ENCODE measurements around the gene RTN3. TPM values are rescaled to one million over a fixed set of nuclear protein-coding genes. Genes with fewer than 3 reads are reported as not detected.
A peak's percentile ranks its signal among the peaks of the same experiment; 100 is the strongest.
"Not testable (repeated sequence)": the region's sequence is repeated elsewhere in the genome, so short reads cannot be mapped to it uniquely, and the experiment has no call there.

The RTN3 gene
- total RNA-seq, 1 donor from 2014 or later = 29.0 TPM

GRCh38 chr11:63673579-63673978 lies 7.7 kb upstream of the RTN3 start:
- no peaks in the 10 kb centered on the region for H3K36me3 ChIP-seq (ENCODE audit: control insufficient read depth, insufficient read depth, low read length)
- H3K27me3 ChIP-seq (ENCODE audit: control insufficient read depth, insufficient read depth, low read length) = no peaks in the 10 kb centered on the region
- no peak overlapping the region for H3K4me3 ChIP-seq (ENCODE audit: low read depth, low read length)
- FAIRE-seq (no peak), DNase-seq (ENCODE audit: low read depth) (no peak)
- no peak for TF ChIP-seq CTCF (IDR thresholded peaks at IDR 0.05; ENCODE audit: insufficient read depth, low read length, severe bottlenecking)

- DNase-seq (ENCODE audit: low read depth) = peak; percentile 44
- H3K36me3 ChIP-seq (ENCODE audit: control insufficient read depth, insufficient read depth, low read length) = no peaks in the 10 kb centered on the region
- TF ChIP-seq CTCF (IDR thresholded peaks at IDR 0.05; ENCODE audit: insufficient read depth, low read length, severe bottlenecking) = no peak
- H3K4me3 ChIP-seq (ENCODE audit: low read depth, low read length) = peak overlapping the region; percentile 33
- FAIRE-seq = no peak
- no peaks in the 10 kb centered on the region for H3K27me3 ChIP-seq (ENCODE audit: control insufficient read depth, insufficient read depth, low read length)
Measured at GRCh38 chr11:63680834-63681320, 423 bp upstream of the RTN3 start.

- DNase-seq (ENCODE audit: low read depth) = no peak
- Histone ChIP-seq H3K36me3 (ENCODE audit: control insufficient read depth, insufficient read depth, low read length) (no peaks in the 10 kb centered on the region), H3K27me3 (ENCODE audit: control insufficient read depth, insufficient read depth, low read length) (no peaks in the 10 kb centered on the region), H3K4me3 (ENCODE audit: low read depth, low read length) (peak overlapping the region; percentile 64)
- no peak for FAIRE-seq
- no peak for TF ChIP-seq CTCF (IDR thresholded peaks at IDR 0.05; ENCODE audit: insufficient read depth, low read length, severe bottlenecking)
Measured at GRCh38 chr11:63682066-63683021, 1.0 kb downstream of the RTN3 start.

GRCh38 chr11:63683133-63683991 lies 2.1 kb downstream of the RTN3 start:
- Histone ChIP-seq H3K36me3 (ENCODE audit: control insufficient read depth, insufficient read depth, low read length) (no peaks in the 10 kb centered on the region), H3K4me3 (ENCODE audit: low read depth, low read length) (peak overlapping the region; percentile 64), H3K27me3 (ENCODE audit: control insufficient read depth, insufficient read depth, low read length) (no peaks in the 10 kb centered on the region)
- no peak for TF ChIP-seq CTCF (IDR thresholded peaks at IDR 0.05; ENCODE audit: insufficient read depth, low read length, severe bottlenecking)
- no peak for FAIRE-seq
- no peak for DNase-seq (ENCODE audit: low read depth)

- not testable (repeated sequence) for H3K4me3 ChIP-seq (ENCODE audit: low read depth, low read length); FAIRE-seq; H3K36me3 ChIP-seq (ENCODE audit: control insufficient read depth, insufficient read depth, low read length); H3K27me3 ChIP-seq (ENCODE audit: control insufficient read depth, insufficient read depth, low read length); DNase-seq (ENCODE audit: low read depth)
Measured at GRCh38 chr11:63685158-63685721, 3.9 kb downstream of the RTN3 start.
